ENCODE measurements around the gene RSRC1. TPM values are rescaled to one million over a fixed set of nuclear protein-coding genes. Genes with fewer than 3 reads are reported as not detected.

Gene RSRC1
- total RNA-seq, 1 experiment from 2014 or later: 49.4 TPM

- Histone ChIP-seq H3K4me3 (ENCODE audit: low read depth in 2 of 2, low read length in 2 of 2) (no peak overlapping the region), H3K4me1 (ENCODE audit: control insufficient read depth, insufficient read depth, low read length) (no peaks in the 10 kb centered on the region), H3K27me3 (ENCODE audit: control insufficient read depth, insufficient read depth, low read length) (no peaks in the 10 kb centered on the region), H3K36me3 (ENCODE audit: control insufficient read depth, insufficient read depth, low read length) (no peaks in the 10 kb centered on the region), H3K27ac (ENCODE audit: low read length) (no peak overlapping the region), H3K9me3 (ENCODE audit: control insufficient read depth, insufficient read depth, low read depth, low read length) (no peaks in the 10 kb centered on the region)
- intact Hi-C loops (cut with micrococcal nuclease; ENCODE audit: unreplicated experiment): no loop called here
- DNase-seq (ENCODE audit: low read depth, low spot score): no peak
- in situ Hi-C loops (cut with HindIII; ENCODE audit: low pct_unique_long_range_greater_than_20kb, low sequenced_read_pairs): no loop called here
- CTCF ChIA-PET: no interaction called here
- BruUV-seq (replicated peaks): no TSS peak
- TF ChIP-seq, protein P1, sequence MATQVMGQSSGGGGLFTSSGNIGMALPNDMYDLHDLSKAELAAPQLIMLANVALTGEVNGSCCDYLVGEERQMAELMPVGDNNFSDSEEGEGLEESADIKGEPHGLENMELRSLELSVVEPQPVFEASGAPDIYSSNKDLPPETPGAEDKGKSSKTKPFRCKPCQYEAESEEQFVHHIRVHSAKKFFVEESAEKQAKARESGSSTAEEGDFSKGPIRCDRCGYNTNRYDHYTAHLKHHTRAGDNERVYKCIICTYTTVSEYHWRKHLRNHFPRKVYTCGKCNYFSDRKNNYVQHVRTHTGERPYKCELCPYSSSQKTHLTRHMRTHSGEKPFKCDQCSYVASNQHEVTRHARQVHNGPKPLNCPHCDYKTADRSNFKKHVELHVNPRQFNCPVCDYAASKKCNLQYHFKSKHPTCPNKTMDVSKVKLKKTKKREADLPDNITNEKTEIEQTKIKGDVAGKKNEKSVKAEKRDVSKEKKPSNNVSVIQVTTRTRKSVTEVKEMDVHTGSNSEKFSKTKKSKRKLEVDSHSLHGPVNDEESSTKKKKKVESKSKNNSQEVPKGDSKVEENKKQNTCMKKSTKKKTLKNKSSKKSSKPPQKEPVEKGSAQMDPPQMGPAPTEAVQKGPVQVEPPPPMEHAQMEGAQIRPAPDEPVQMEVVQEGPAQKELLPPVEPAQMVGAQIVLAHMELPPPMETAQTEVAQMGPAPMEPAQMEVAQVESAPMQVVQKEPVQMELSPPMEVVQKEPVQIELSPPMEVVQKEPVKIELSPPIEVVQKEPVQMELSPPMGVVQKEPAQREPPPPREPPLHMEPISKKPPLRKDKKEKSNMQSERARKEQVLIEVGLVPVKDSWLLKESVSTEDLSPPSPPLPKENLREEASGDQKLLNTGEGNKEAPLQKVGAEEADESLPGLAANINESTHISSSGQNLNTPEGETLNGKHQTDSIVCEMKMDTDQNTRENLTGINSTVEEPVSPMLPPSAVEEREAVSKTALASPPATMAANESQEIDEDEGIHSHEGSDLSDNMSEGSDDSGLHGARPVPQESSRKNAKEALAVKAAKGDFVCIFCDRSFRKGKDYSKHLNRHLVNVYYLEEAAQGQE (IDR thresholded peaks at IDR 0.05; ENCODE audit: insufficient read depth in 1 of 2, low read depth in 2 of 2, low read length in 1 of 2): no peak
- TF ChIP-seq POLR2AphosphoS5 (IDR thresholded peaks at IDR 0.05; ENCODE audit: low read depth, low read length) (no peak), SIN3A (IDR thresholded peaks at IDR 0.05; ENCODE audit: borderline replicate concordance, insufficient read depth, low read depth, low read length) (no peak), TCF7L2 (IDR thresholded peaks at IDR 0.05; ENCODE audit: low read depth, low read length) (no peak)
- TF ChIP-seq, protein P2, sequence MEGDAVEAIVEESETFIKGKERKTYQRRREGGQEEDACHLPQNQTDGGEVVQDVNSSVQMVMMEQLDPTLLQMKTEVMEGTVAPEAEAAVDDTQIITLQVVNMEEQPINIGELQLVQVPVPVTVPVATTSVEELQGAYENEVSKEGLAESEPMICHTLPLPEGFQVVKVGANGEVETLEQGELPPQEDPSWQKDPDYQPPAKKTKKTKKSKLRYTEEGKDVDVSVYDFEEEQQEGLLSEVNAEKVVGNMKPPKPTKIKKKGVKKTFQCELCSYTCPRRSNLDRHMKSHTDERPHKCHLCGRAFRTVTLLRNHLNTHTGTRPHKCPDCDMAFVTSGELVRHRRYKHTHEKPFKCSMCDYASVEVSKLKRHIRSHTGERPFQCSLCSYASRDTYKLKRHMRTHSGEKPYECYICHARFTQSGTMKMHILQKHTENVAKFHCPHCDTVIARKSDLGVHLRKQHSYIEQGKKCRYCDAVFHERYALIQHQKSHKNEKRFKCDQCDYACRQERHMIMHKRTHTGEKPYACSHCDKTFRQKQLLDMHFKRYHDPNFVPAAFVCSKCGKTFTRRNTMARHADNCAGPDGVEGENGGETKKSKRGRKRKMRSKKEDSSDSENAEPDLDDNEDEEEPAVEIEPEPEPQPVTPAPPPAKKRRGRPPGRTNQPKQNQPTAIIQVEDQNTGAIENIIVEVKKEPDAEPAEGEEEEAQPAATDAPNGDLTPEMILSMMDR (IDR thresholded peaks at IDR 0.05): no peak
- POLR2A ChIA-PET: interaction anchor here (0.6 kb wide), 1 partner anchor 604 kb away, joined by 3 read pairs; no protein-coding TSS in a partner anchor
- ATAC-seq: no peak
Measured at GRCh38 chr3:158210067-158210466, 100.2 kb downstream of the RSRC1 start.

DNA sequence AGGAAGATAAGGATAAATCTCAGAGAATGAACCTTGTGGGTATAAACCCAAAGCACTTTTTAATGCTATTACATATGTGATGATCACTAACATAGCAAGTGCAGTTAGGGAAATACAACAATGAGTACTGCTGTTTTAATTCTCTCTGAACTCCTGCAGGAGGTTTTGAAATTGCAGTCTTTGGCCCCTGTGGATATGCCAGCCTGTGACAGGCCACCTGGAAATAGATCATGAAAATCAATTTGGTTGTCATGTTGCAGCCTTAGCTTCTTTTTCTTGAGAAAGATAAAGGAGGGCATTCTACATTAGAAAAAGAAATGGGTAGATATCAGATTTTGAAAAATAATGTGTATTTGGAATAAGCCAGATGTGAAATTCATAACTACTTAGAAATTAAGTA lies 103.6 kb downstream of the RSRC1 start:
- BruUV-seq (replicated peaks): no TSS peak
- ATAC-seq (no peak), DNase-seq (ENCODE audit: low read depth, low spot score) (no peak)
- no peaks in the 10 kb centered on the region for H3K9me3 ChIP-seq (ENCODE audit: control insufficient read depth, insufficient read depth, low read depth, low read length)
- H3K4me1 ChIP-seq (ENCODE audit: control insufficient read depth, insufficient read depth, low read length): no peaks in the 10 kb centered on the region
- in situ Hi-C loops (cut with HindIII; ENCODE audit: low pct_unique_long_range_greater_than_20kb, low sequenced_read_pairs): no loop called here
- CTCF ChIA-PET: no interaction called here
- TF ChIP-seq POLR2AphosphoS5 (IDR thresholded peaks at IDR 0.05; ENCODE audit: low read depth, low read length) (no peak), SIN3A (IDR thresholded peaks at IDR 0.05; ENCODE audit: borderline replicate concordance, insufficient read depth, low read depth, low read length) (no peak), TCF7L2 (IDR thresholded peaks at IDR 0.05; ENCODE audit: low read depth, low read length) (no peak)
- TF ChIP-seq, protein P2 (IDR thresholded peaks at IDR 0.05): no peak
- TF ChIP-seq, protein P1 (IDR thresholded peaks at IDR 0.05; ENCODE audit: insufficient read depth in 1 of 2, low read depth in 2 of 2, low read length in 1 of 2): no peak
- no peak overlapping the region for H3K4me3 ChIP-seq (ENCODE audit: low read depth in 2 of 2, low read length in 2 of 2)
- no peak overlapping the region for H3K27ac ChIP-seq (ENCODE audit: low read length)
- H3K36me3 ChIP-seq (ENCODE audit: control insufficient read depth, insufficient read depth, low read length): no peaks in the 10 kb centered on the region
- H3K27me3 ChIP-seq (ENCODE audit: control insufficient read depth, insufficient read depth, low read length): no peaks in the 10 kb centered on the region
- POLR2A ChIA-PET: no interaction called here
- intact Hi-C loops (cut with micrococcal nuclease; ENCODE audit: unreplicated experiment): no loop called here
